ENCODE measurements around the gene SUSD6.
"Not testable (repeated sequence)": the region's sequence is repeated elsewhere in the genome, so short reads cannot be mapped to it uniquely, and the experiment has no call there.

SUSD6 gene

DNA sequence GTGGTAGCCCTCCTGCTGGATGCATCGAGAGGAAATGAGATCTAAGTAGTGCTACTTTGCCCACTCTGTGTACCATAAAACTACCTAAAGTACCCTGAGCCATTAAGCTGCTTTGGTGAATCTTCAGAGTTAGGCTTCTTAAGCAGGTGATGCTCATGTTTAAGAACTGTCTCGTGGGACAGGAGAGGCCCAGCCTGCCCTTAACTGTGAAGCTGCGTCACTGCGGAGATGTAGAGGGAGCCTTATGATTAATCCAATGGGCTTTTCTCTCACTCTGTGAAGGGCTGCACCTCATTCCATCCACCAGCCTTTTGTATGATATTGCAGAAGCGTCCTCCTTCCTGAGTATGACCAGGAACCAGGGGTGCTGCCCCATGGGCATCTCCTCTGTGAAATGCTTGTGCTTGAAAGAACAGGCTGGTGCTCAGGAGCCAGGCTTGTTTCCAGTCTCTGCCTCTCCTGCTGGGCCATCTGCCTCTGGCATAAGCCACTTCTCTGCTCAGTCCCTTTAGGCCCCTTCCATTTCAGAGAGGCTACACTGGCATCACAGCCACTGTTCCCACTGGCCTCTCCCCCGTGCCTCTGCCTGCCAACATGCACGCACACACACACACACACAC, 30.0 kb upstream of the SUSD6 start:
- no peak overlapping the region for H3K4me3 Mint-ChIP-seq
- H3K36me3 Mint-ChIP-seq: no peaks in the 10 kb centered on the region
- H3K27ac Mint-ChIP-seq: no peak overlapping the region
- peaks cover 4% of the 10 kb centered on the region for H3K27me3 Mint-ChIP-seq
- no peaks in the 10 kb centered on the region for H3K4me1 Mint-ChIP-seq
- no peaks in the 10 kb centered on the region for H3K9me3 Mint-ChIP-seq

- Mint-ChIP-seq H3K4me1 (no peaks in the 10 kb centered on the region), H3K9me3 (no peaks in the 10 kb centered on the region), H3K4me3 (no peak overlapping the region), H3K36me3 (no peaks in the 10 kb centered on the region), H3K27me3 (peaks cover 1% of the 10 kb centered on the region), H3K27ac (no peak overlapping the region)
These were observed 29.2 kb upstream of the SUSD6 start for GRCh38 chr14:69582212-69582611.

- H3K9me3 Mint-ChIP-seq: no peaks in the 10 kb centered on the region
- H3K4me1 Mint-ChIP-seq: no peaks in the 10 kb centered on the region
- H3K27ac Mint-ChIP-seq: no peak overlapping the region
- H3K36me3 Mint-ChIP-seq: no peaks in the 10 kb centered on the region
- H3K4me3 Mint-ChIP-seq: no peak overlapping the region
- peaks cover 1% of the 10 kb centered on the region for H3K27me3 Mint-ChIP-seq
These were observed 28.6 kb upstream of the SUSD6 start for GRCh38 chr14:69582829-69583228.

DNA sequence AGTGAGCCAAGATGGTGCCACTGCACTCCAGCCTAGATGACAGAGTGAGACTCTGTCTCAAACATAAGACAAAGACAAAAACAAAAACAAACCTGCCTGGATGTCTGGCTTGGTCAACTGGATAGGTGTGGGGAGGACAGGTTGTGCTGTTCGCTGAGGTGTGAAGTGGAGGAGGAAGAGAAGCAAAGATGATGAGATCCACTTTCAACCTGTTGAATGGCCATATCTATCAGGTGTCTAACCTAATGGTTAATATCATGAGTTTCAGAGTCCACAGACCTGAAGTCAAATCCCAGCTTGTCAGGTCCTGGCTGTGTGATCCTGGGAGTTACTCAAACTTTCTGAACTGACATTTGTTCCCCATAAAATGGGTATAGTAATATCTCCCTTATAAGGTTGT, 27.0 kb upstream of the SUSD6 start:
- peak overlapping the region; percentile 80 for H3K27ac Mint-ChIP-seq
- no peak overlapping the region for H3K4me3 Mint-ChIP-seq
- peaks cover 1% of the 10 kb centered on the region for H3K27me3 Mint-ChIP-seq
- H3K9me3 Mint-ChIP-seq: no peaks in the 10 kb centered on the region
- no peaks in the 10 kb centered on the region for H3K36me3 Mint-ChIP-seq
- H3K4me1 Mint-ChIP-seq: no peaks in the 10 kb centered on the region

DNA sequence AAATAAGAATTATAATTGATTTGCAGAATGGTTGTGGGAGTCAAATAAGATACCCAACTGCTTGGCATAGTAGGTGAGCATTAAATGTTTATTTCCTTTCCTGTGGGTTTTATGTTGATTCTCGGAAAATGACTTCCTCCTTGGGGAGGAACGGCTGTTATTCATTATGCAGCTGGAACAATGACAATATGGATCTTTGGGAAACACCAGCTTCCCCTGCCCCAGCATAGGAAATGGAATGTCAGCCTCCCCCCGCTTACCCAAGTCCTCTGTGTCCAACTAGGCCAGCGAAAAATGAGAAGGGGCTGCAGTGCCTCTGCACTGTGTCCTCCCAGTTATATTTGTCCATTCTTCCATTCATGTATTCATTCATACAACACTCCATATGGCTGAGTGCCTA, 25.0 kb upstream of the SUSD6 start:
- no peak overlapping the region for H3K27ac Mint-ChIP-seq
- no peaks in the 10 kb centered on the region for H3K9me3 Mint-ChIP-seq
- no peaks in the 10 kb centered on the region for H3K36me3 Mint-ChIP-seq
- peaks cover 1% of the 10 kb centered on the region for H3K27me3 Mint-ChIP-seq
- H3K4me1 Mint-ChIP-seq: no peaks in the 10 kb centered on the region
- H3K4me3 Mint-ChIP-seq: no peak overlapping the region

DNA sequence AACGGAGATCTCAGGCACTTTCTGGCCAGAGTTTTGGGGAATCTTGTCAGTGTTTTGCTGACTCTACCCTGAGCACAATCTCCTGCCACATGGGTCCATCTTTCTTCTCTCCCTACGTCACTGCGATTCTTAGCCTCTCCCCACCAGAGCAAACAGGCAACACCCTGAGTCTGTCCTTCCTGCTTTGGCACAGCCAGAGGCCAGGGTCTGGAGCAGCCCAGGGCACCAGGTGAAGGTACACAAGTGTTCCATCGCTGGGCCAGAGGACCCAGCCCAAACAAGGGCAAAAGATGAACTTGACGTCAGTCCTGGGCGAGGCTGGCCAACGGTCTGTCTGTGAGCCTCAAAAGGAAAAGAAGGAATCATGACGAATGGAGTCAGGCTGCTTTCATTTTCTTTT, 24.0 kb upstream of the SUSD6 start:
- Mint-ChIP-seq H3K27me3 (peaks cover 1% of the 10 kb centered on the region), H3K36me3 (no peaks in the 10 kb centered on the region), H3K27ac (no peak overlapping the region), H3K4me1 (no peaks in the 10 kb centered on the region), H3K4me3 (no peak overlapping the region), H3K9me3 (no peaks in the 10 kb centered on the region)

DNA sequence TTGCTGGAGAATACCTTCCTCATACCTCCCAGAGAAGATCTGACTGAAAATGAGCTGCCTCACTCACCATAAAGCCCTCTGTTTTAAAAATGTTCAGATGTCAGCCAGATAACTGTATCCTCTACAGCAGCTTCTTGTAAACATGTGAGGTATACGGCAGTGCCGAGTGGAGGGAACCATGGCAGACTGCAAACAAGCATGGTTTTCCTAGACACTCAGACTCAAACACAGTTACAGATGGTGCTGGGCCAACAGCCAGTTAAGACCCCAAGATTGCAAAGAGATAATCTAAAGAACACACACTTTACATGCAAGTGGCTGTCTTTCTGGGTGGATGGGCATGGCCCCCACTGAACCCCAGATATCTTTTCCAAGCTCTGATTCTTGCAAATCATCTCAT, 20.1 kb upstream of the SUSD6 start:
- no peaks in the 10 kb centered on the region for H3K36me3 Mint-ChIP-seq
- H3K4me1 Mint-ChIP-seq: no peaks in the 10 kb centered on the region
- no peaks in the 10 kb centered on the region for H3K9me3 Mint-ChIP-seq
- H3K27me3 Mint-ChIP-seq: no peaks in the 10 kb centered on the region
- H3K4me3 Mint-ChIP-seq: no peak overlapping the region
- H3K27ac Mint-ChIP-seq: no peak overlapping the region

DNA sequence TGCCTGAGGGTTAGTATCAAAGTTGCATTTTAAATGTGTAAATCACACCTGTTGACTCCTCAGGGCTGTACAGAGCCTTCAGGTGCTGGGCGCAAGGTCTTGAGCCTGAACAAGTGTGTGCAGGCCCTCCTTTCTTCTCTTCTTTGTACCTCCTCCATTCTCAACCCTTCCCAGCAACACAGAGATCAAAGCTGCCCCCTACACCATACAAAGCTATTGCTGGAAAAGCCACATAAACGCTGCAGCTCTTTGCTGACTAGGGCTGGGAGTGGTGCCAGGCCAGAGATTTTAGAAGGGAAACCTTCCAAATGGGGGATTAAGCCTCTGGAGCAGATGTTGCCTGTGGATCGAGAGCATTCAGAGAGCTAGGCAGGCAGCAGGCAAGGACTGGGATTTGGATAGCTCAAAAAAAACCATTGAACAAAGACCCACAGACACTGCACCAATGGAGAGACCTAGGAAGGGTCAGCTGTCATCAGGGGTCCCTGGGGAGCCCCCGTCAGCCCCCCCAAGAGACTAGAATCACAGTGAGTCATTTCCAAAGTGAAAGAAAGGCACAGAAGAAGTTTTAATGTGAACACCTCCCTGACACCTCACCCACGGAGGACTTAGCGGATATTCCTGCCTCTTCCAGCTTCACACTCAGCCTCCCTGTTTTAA, 18.2 kb upstream of the SUSD6 start:
- Mint-ChIP-seq H3K9me3 (no peaks in the 10 kb centered on the region), H3K27ac (no peak overlapping the region), H3K36me3 (no peaks in the 10 kb centered on the region), H3K27me3 (no peaks in the 10 kb centered on the region), H3K4me1 (no peaks in the 10 kb centered on the region), H3K4me3 (no peak overlapping the region)

DNA sequence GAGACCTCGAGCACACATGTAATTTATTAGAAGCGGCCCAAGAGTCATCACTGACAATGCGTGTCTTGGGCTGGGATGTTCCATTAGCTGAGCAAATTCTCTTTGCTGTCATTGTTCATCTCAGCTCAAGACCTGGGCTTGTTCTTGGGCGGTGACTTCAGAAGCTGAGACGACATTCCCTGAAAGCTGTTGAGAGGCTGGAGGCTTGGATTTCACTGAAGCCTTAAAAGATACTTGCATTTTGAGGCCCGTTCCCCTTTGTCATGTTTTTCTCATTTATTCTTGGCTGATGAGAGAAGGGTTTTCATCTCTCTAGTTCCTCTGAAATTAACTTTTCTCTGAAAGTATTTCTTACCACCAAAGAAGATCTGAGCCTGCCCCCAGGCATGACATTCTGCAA, 16.6 kb upstream of the SUSD6 start:
- Mint-ChIP-seq H3K36me3 (no peaks in the 10 kb centered on the region), H3K27ac (no peak overlapping the region), H3K4me3 (no peak overlapping the region), H3K4me1 (no peaks in the 10 kb centered on the region), H3K27me3 (no peaks in the 10 kb centered on the region), H3K9me3 (no peaks in the 10 kb centered on the region)

- no peak overlapping the region for H3K27ac Mint-ChIP-seq
- no peaks in the 10 kb centered on the region for H3K36me3 Mint-ChIP-seq
- no peak overlapping the region for H3K4me3 Mint-ChIP-seq
- no peaks in the 10 kb centered on the region for H3K4me1 Mint-ChIP-seq
- no peaks in the 10 kb centered on the region for H3K9me3 Mint-ChIP-seq
- no peaks in the 10 kb centered on the region for H3K27me3 Mint-ChIP-seq
These were observed 16.1 kb upstream of the SUSD6 start for GRCh38 chr14:69595336-69595735.

GRCh38 chr14:69599431-69599830, 12.0 kb upstream of the SUSD6 start:
- H3K27ac Mint-ChIP-seq, H3K36me3 Mint-ChIP-seq, H3K4me1 Mint-ChIP-seq, H3K27me3 Mint-ChIP-seq, H3K4me3 Mint-ChIP-seq, H3K9me3 Mint-ChIP-seq: not testable (repeated sequence)

GRCh38 chr14:69600304-69600891, 11.0 kb upstream of the SUSD6 start:
- Mint-ChIP-seq H3K9me3 (no peaks in the 10 kb centered on the region), H3K36me3 (no peaks in the 10 kb centered on the region), H3K27ac (no peak overlapping the region), H3K27me3 (no peaks in the 10 kb centered on the region), H3K4me3 (no peak overlapping the region), H3K4me1 (peaks cover 4% of the 10 kb centered on the region)

DNA sequence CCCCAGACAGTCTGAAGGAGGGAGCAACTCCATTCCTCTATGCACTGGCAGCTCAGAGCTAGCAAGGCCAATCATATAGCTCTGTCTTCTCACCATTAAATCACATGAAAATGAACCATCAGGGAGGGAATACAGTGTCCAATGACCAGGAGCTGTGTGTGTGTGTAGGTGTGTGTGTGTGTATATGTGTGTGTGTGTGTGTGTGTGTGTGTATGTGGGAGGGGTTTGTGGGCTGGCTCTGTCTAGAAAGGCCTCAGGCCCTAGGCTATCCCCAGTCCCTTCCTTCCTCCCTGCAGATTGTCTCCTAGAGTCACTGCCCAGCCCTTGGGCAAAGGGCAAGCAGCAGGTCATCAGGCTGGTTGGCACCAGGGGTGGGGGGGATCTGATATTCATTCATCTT, 5.7 kb upstream of the SUSD6 start:
- Mint-ChIP-seq H3K9me3 (no peaks in the 10 kb centered on the region), H3K4me1 (peaks cover 25% of the 10 kb centered on the region), H3K4me3 (no peak overlapping the region), H3K36me3 (no peaks in the 10 kb centered on the region), H3K27me3 (no peaks in the 10 kb centered on the region), H3K27ac (no peak overlapping the region)

DNA sequence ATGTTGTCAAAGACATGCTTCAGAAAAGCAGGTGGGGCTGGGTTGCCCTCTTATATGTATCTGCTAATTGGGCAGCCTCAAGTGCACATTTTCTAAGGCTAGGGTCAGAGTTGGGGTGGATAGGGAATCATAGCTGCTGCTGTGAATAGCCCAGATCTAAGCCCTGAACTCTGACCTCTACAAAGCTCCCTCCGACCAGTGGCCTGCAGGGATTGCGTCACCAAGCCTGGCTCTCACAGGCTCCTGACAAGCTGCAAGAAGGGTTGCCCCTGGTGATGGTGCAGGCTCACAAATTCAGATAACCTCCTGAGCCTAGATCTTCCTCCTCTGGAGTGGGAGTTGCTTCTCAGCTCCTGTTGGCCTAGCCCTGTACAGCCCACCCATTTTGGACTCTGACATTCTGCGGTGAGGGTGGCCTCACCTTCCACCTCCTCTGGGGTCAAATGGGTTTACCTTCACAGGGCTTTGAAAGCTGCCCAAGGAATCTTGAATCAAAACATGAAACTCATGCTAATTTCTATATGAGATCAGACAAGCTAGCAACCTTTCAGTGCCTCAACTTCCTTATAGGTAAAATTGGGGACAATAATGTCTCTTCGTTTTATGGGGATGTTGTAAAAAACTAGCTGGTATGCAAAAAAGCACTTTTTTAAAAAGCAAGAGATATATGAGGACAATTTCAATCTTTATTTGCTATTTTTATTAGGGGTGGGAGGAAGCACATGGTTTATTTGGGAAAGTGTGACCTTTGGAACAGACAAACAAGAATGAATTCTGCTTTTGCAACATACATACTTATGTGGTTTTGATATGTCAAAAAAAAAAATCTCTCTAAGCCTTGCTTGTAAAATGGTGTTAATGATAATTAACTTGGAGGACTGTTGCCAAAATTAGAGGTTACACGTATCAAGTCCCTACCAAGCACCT, 4.9 kb upstream of the SUSD6 start:
- Mint-ChIP-seq H3K4me3 (no peak overlapping the region), H3K27ac (peak overlapping the region; percentile 49), H3K36me3 (no peaks in the 10 kb centered on the region), H3K9me3 (no peaks in the 10 kb centered on the region), H3K4me1 (peaks cover 28% of the 10 kb centered on the region), H3K27me3 (no peaks in the 10 kb centered on the region)

DNA sequence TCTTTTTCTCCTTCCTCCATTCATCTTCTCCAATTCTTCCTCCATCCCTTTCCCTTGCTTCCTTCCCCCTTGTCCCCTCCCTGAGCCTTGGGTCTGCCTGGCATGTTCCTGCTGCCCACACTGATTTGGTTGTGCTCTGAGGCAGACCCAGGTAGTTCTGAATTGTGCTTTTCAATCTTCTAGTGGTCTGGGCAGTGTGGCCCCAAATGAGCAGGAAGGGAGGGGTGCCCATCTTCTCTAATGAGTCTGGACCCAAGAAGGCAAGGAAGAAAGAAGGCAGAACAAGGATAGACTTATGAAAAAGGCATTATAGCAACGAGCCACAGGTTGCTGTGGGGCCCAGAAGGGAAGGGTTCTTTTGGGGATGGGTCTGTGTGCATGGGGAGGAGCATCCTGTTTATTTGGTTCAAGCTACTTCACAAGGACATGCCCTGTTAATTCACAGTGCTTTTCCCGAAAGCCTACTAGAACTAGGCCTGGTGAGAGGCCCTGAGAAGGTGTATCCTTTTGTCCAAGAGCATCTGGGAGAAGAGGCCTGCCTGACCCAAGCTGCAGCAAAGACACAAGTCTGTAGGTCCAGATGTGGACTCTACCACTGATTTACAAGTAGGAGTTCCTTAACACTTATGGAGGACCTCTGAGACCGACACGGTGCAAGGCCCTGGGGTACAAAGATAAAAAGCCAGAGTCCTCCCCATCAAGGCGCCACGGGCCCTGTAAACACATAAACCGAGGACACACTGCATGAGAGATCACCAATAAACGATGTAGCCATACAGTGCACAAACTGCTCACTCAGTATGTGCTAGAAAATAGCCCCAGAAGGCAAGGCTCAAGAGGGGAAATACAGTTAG, 1.1 kb upstream of the SUSD6 start:
- H3K4me1 Mint-ChIP-seq: peaks cover 52% of the 10 kb centered on the region
- peak overlapping the region; percentile 91 for H3K4me3 Mint-ChIP-seq
- peak overlapping the region; percentile 86 for H3K27ac Mint-ChIP-seq
- no peaks in the 10 kb centered on the region for H3K27me3 Mint-ChIP-seq
- H3K36me3 Mint-ChIP-seq: peaks cover 11% of the 10 kb centered on the region
- no peaks in the 10 kb centered on the region for H3K9me3 Mint-ChIP-seq
